ENCODE data around the gene DLGAP1.

The DLGAP1 gene

GRCh38 chr18:4142876-4143275 lies 312.2 kb downstream of the DLGAP1 start:
- no peak for DNase-seq (ENCODE audit: low spot score)
- no peak for TF ChIP-seq CTCF (IDR thresholded peaks at IDR 0.05; ENCODE audit: extremely low read depth, missing control alignments)

- TF ChIP-seq CTCF (IDR thresholded peaks at IDR 0.05; ENCODE audit: extremely low read depth, missing control alignments), result no peak
- no peak for DNase-seq (ENCODE audit: low spot score)
Observed at GRCh38 chr18:4134700-4135099, 320.4 kb downstream of the DLGAP1 start.

GRCh38 chr18:4130734-4131719 lies 324.1 kb downstream of the DLGAP1 start:
- no peak for DNase-seq (ENCODE audit: low spot score)
- no peak for TF ChIP-seq CTCF (IDR thresholded peaks at IDR 0.05; ENCODE audit: extremely low read depth, missing control alignments)

- no peak for DNase-seq (ENCODE audit: low spot score)
- no peak for TF ChIP-seq CTCF (IDR thresholded peaks at IDR 0.05; ENCODE audit: extremely low read depth, missing control alignments)
Observed at GRCh38 chr18:4126939-4127338, 328.2 kb downstream of the DLGAP1 start.

- no peak for DNase-seq (ENCODE audit: low spot score)
Observed at GRCh38 chr18:4125627-4126230, 329.4 kb downstream of the DLGAP1 start.

GRCh38 chr18:4125224-4125623 lies 329.9 kb downstream of the DLGAP1 start:
- no peak for TF ChIP-seq CTCF (IDR thresholded peaks at IDR 0.05; ENCODE audit: extremely low read depth, missing control alignments)
- no peak for DNase-seq (ENCODE audit: low spot score)

More at GRCh38 chr18:4125627-4126230, 329.4 kb downstream of the DLGAP1 start:
- TF ChIP-seq CTCF (IDR thresholded peaks at IDR 0.05; ENCODE audit: extremely low read depth, missing control alignments), result no peak

- DNase-seq (ENCODE audit: low spot score), result no peak
- TF ChIP-seq CTCF (IDR thresholded peaks at IDR 0.05; ENCODE audit: extremely low read depth, missing control alignments), result no peak
Observed at GRCh38 chr18:4119813-4120212, 335.3 kb downstream of the DLGAP1 start.

All from GM20000 (cell line).